Activated CD4-positive, alpha-beta T cell treated with anti-CD3 and anti-CD28 coated beads, Interleukin-10, Interleukin-2, amounts not matched to agents 100 ng/mL and 50 ng/mL, durations not matched to agents 16 hours and 8 hours (primary cell): ENCODE measurements around the gene TFAP2B.

Source experiments
- DNase-seq: peaks from one replicate; pipeline ENCODE4 v3.0.0-alpha.2; 2020

TFAP2B gene

DNA sequence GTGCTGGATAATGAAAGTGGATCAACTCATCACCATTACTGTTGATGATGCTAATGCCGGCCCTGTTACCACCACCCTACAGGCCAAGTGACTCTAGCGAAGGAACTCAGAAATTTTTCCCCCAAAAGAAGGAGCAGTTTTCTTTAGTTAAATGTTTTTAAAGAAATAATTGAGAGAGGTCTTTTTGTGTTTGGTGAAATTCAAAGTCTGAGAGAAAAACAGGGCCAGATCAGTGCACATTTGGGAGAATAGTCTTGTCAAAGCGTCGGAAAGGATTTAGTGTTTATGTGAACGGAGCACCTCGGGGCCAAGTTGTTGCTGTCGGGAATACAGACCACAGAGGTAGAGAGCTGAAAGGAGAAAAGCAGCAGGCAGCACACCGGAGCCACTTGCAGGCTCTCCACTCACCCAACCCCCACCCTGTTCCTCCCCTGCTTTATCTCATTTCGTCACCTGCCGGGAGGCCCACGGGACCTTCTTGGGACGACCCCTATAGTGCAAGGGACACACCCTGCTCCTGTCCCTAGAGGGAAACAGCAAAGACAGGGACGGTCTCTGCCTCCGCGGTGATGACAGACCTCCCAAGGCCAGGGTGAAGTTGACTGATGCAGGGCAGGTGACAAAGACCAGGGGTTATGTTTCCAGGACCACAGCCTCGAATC, 6.8 kb downstream of the TFAP2B start:
- no peak for DNase-seq

DNA sequence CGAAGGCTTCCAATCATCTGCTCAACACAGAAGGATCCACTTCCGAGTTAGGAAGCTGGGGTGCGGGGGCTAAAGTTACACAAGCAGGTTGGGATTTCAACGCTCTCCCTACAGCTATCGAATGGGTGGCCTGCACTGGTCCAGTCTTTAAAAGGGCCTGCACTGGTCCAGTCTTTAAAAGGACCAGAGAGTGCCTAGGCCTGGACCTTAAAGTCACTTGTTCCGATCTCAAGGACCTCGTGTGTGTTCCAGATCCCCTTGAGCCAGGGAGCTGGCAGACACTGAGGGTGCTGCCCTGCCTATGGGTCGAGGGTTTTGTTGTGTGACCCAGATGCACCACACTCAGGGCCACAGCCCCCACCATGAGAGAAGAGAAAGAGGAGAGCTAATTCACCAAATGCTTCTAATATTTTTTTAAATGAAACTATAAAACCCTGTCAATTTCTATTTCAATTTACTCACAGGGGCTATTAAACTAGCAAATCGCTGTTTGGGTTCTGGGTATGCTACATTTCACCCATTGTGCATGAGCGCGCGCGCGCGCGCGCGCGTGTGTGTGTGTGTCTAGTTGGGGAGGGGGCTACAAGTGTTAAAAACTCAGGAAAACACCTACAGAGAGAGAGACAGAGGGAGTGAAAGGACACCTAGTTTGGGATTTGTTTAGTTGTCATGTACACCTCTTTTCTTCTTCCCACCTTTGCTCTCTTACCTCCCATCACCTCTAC, 7.5 kb downstream of the TFAP2B start:
- DNase-seq, result no peak

DNA sequence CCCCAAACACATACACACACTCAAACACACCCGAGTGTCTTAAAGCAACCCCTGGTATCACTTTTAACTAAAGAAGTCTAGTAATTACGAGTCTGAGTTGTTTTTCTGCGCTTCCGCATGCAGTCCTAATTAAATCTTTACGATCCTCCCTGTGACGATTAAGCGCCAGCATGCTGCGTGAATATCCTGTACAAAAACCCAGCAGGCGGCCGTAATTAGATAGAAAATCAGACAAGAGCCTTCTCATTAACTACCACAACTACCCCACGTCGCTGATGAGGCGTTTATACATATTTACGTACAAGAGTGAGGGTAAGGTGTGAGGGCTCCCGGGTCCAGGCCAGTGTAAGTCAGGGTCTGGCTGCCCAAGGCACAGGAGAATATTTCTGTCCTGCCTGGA, 8.1 kb downstream of the TFAP2B start:
- DNase-seq, result no peak

DNA sequence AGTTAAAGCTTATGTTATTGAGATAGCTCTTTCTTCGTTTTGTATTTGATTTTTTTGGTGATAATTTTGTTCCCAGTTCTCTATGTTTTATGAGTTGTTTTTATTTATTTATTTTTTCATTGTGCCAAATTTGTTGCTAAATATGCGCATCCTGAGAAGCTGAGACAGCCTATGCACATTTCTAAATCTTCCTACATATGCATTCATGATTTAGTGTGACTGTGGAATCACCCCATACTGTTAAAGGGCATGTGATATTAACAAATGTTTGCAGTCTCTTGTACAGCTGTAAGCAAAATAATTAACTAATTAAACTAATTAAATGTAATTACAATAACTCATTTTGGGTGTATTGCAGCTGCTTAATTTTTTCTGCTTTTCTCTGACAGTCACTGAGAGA, 10.4 kb downstream of the TFAP2B start:
- DNase-seq, result no peak

GRCh38 chr6:50829898-50830444, 11.3 kb downstream of the TFAP2B start:
- no peak for DNase-seq

DNA sequence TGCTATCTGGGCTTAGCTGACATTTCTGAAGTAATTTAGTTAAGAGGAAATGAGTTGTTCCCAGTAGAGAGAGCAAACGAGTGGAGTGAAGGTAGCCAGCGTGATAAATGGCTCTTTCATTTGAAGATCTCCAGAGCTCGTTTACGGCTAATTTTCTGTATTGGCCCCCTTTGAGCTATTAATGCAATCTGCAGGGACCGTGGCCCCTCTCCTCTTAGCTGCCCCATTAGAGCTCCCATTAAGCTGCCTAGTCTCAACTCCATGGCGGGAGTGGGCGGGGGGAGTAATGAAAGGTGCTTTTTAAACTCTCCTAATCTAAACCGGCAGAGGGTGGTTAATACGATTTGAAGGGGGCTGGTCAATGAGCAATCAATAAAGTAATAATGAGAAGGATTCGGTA, 12.5 kb downstream of the TFAP2B start:
- DNase-seq, result no peak

GRCh38 chr6:50832912-50833311, 14.2 kb downstream of the TFAP2B start:
- no peak for DNase-seq

- no peak for DNase-seq
Measured at GRCh38 chr6:50834929-50835410, 16.3 kb downstream of the TFAP2B start.

DNA sequence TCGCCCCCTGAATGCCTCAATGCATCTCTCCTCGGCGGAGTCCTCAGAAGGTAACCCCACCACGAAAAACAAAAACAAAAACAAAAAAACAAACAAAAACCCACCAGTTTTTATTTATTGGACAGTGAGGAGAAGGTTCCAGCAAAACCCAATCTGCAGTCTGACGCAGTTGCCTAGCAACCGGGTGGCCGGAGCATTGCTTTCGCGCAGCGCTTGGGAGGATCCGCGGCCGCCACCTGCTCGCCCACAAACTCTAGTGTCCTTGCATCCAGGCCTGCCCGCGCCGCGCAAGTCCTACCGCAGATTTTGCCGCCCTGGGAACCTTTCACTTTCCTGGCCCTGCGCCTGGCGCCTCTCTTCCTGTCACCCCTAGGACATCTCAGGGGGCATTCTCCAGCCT, 17.6 kb downstream of the TFAP2B start:
- DNase-seq, result no peak

GRCh38 chr6:50837589-50838445, 19.1 kb downstream of the TFAP2B start:
- no peak for DNase-seq

DNA sequence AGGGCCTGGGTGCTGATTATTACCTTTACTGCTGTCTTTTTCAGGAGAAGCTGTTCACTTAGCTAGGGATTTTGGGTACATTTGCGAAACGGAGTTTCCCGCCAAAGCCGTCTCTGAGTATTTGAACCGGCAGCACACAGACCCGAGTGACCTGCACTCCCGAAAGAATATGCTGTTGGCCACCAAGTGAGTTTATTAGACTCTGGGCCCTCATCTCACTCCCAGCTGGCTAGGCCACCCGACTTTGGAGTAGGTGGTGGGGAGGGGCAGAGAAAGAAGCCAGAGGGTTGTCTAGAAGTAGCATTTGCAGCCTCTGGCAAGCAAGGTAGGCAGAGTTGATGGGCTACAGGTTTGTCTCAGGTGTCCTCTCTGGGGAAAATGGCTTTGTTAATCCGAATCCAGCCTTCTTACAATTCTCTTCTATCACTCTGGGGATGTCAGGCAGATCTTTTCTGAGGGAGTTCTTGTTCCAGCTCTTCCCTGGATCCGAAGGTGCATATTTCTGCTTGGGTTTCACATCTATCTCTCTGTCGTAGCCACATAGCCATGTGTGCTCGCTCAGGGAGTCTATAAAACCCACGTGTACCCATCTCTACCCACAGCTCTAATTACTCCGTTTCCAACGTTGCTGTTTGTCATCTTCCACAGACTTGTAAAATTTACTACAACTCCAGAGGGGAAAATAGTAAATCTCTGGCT, 21.6 kb downstream of the TFAP2B start:
- DNase-seq, result no peak

DNA sequence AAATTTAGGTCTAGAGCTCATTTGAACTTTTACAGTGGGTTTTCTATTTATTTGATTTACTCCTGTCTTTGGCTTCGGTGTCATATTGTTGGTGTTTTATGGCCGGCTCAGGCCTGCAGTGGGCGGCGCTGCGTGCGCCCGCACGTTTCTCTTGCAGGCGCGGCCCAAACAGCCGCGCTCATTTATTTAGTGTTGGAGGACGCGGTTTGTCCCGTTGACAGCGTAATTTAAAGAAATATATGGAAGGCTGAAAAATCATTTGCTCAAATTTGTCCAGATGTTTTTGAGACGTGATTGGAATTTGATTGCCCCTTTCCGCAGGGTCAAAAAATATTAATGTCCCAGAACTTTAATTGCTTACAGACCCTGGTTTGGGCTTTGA, 22.1 kb downstream of the TFAP2B start:
- DNase-seq, result no peak

DNA sequence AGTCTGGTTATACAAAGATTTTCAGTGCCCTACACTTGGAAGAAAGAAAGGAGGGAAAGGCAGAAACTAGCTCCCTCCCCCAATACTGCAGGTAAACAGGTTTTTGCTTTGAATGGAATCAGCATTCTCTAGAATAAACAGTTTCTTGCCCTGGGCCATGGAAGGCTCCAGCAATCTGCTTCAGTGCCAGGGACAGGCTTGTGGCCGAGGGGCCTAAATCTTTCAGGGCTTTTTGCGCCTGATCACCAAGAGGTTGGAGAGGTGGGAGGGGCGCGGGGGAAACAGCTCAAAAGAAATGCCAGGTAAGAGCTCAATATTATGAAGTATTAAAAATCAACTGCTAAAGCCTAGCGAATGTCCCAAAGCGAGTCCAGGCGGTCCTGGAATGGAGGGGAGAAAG, 23.8 kb downstream of the TFAP2B start:
- DNase-seq, result no peak

GRCh38 chr6:50842861-50843384, 24.3 kb downstream of the TFAP2B start:
- no peak for DNase-seq

- DNase-seq, result no peak
Measured at GRCh38 chr6:50843842-50844241, 25.2 kb downstream of the TFAP2B start.

- DNase-seq, result no peak
Measured at GRCh38 chr6:50845499-50846143, 26.9 kb downstream of the TFAP2B start.

DNA sequence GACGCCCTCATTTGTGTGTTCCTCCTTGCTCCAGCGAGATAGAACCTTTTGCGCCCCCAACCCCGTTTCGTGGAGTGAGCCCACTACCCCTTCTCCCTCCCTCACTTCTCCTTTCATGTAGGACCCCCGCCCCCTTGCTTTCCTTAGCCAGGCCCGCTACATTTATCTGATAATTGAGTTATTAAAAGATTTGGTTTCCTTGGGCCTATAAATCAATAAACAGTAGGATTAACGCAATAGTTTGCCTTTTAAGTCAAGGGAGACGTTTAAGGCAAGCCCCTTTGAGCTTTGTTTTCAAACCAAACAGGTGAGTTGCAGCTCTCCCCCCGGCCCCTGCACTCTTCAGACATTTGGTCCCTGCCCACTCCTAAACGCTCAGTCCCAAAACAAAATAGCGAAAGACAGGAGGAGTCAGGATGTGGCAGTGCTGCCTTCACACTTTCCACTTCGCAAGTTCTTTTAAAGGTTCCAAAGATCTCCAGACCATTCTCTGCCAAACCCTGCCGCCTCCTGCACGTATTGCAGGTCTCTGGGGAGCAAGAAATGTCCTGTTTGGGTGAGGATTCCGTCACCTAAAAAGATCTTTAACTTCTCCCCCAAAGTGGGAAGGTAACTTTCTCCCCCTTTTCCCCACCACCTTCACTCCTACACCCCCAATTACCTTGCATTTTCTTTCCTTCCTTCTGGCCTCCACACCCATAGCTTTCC, 27.6 kb downstream of the TFAP2B start:
- DNase-seq, result no peak

GRCh38 chr6:50846852-50847155, 28.1 kb downstream of the TFAP2B start:
- DNase-seq, result no peak

GRCh38 chr6:50847890-50848594, 29.4 kb downstream of the TFAP2B start:
- DNase-seq, result no peak

DNA sequence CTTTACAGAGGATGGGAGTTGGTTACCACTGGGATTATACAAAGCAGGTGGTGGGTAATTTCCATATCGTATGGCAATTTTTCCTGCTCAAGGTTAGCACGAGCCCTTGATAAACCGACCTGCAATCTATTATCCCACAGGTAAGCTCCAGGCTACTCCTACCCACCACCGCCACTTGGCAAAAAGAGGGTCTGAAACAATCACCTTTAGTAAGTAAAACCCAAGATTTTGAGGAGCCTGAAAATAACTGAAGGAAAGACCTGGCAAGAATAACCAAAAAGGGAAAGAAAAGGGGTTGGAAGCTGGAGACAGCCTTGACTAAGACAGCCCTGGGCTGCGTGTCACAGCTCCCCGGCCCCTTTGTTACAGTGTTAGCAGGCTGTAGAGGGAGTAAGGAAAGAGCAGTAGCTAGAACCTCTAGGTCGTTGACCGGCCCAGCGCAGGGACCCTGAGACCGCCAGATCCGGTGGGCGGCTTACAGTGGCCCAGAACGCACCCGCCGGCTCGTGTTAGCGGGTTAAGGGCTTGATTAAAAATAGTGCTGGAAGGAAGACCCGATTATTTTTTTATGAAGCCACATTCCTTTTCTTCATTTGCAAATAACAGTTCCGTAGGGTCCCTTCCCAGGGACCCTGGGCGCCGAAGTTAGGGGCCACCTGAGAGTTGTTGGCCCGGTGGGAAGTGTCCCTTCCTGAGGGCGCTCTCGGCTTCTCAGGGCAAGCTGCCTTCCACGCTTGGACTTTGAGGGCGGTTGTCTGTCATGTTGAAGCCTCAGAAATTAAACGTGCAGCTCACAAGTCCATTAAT, 30.5 kb downstream of the TFAP2B start:
- no peak for DNase-seq
